Measurements from ENCODE around the gene WNK3.
A peak's percentile ranks its signal among the peaks of the same experiment; 100 is the strongest.

The WNK3 gene

DNA sequence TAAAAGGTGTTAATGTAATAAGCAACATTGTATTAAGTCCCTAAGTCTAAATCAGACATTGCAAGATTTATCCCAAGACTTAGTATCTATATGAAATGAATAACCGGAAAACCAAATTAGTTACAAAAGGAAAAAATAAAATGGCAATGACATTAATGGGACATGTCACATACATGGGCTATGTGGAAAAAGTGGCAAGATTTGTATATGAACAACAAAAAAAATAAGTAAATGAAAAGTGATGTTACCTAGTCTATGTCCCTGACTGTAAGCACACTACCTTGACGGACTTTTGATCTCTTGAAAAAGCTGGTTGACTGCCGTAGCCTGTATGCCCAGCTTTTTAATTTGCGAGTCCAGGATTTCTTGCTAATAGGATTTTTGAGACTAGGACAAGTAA, 119.3 kb downstream of the WNK3 start:
- no peak for DNase-seq

GRCh38 chrX:54237014-54237413, 120.8 kb downstream of the WNK3 start:
- DNase-seq = no peak

DNA sequence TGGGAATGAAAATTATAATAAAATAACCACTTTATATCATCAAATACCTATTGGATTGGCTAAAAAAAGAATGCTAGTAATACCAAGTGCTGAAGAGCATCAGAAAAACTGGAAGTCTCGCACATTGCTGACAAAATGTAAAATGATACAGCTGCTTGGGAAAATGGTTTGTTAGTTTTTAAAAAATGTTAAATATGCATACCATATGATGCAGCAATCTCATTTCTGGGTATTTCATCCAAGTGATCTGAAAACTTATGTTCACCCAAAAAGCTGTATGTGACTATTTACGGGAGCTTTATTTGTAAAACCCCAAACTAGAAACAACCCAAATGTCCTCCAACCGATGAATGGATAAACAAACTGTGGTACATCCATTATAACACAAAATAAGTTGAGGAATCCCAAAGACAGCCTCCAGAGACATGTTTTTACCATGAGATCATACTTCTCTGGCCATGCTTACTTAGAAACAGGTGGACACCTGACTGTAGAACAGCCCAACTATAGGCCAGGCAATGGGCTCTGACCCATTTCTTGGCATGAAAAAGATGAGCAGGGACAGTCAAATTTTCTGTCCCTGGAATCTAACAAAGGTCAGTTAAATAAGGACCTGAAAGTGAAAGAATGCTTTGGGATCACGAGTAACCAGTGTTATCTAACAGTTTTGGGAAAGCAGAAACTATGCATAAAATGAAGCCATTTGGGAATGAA, 127.3 kb downstream of the WNK3 start:
- peak; percentile 17 for DNase-seq

GRCh38 chrX:54223581-54223980, 134.3 kb downstream of the WNK3 start:
- DNase-seq = no peak

GRCh38 chrX:54213603-54214002, 144.2 kb downstream of the WNK3 start:
- no peak for DNase-seq

- DNase-seq = peak; percentile 26
These were observed 149.3 kb downstream of the WNK3 start for GRCh38 chrX:54208531-54208930.

DNA sequence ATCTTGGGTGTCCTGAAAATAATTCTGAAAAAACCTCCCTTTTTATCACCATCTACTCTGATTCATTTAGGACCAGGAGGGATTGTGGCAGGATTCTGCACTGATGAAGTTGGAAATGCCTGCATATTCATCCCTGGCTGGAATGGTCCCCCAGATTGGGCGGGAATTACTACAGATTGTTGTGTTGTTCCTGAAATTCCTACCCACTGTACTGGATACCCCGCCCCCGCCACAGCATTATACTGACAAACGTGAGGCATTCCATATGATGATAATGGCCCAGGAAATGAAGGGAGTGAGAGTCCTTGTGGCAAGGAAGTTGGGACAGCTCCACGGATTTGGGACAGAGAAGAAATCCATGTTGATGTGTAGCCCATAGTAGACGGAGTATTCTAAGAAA, 159.6 kb downstream of the WNK3 start:
- DNase-seq = no peak

DNA sequence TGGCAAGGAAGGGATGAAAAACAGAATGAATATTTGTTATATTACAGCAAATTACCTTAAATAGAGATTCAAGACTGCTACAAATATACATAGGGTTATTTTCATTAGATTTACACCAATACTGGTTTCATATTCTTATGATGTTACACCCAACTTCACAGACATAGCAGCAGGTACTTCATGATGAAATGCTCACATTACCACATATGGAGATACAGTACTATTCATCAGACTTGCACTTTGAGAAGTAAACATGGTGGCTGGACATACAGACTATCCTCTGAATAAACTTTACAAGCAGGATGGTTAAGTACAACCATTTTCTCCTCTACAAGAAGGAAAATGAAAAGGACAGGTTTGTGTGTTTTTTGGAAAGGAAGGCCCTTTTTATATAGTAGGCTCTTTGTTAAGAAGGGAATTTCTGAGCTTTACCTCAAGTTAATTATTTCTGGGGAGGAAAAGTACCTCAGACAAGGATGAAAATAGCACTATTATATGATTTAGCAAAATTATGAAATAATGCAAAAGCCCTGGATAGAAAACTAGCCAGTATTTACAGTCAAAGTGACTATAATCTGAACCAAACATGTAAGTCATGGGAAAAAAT, 162.8 kb downstream of the WNK3 start:
- no peak for DNase-seq

GRCh38 chrX:54193085-54193821, 164.6 kb downstream of the WNK3 start:
- no peak for DNase-seq

DNA sequence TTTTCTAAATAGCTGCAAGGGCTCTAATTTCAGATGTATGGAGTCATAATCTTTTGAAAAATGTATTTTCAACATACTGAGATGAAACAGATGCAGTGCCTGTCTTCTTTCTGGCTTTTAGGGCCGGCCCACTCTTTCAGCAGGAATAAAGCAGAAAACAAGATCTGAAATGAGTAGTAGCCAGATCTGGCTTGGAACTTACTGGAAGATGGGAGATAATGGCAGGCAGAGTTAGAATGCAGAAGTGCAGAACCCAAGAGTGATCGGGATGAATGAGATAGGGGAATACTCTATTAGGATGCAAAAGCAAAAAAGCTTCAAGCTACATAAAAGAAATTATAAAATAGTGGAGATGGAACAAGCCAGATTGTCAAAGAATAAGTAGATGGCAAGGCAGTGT, 173.4 kb downstream of the WNK3 start:
- no peak for DNase-seq

DNA sequence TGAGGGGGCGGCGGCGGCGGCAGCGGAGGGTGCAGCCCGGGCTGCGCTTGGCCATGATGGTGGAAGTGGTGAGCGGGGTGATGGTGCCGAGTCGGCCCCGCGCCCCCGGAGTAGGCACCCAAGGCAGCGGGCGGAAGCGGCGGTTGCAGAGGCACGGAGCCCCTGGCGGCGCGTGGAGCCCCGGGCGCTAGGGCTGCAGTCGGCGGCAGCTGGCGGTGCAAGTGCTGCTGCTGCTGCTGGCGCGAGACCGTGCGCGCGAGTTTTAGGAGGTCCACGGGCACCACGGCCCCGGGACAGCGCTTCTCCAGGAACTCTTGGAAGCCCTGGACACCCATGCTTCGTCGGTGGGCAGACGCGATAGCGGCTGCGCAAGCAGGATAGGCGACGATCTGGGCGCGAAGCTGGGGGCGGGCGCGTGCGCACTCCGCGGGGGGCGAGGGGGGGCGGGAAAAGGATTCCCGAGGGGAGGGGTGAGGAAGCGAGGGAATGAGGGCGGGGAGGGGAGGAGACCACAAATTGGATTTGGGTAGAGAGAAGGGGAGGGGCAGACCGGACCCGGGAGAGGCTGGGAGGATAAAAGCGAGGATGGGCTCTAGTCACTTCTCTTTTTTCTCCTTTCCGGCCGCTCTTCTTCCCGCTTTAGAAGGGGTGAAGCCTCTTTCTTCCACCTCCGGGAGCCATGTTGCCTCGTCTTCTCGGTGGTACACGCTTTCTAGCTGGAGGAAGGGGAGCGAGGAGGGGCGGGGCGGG, 174.8 kb downstream of the WNK3 start, which contains the start of gene FAM120C:
Gene FAM120C, minus strand, starts transcription at position 391 of the 750 bp plus-strand sequence. Its CDS starts 56 bp downstream, at position 335.
- DNase-seq = peak; percentile 79

DNA sequence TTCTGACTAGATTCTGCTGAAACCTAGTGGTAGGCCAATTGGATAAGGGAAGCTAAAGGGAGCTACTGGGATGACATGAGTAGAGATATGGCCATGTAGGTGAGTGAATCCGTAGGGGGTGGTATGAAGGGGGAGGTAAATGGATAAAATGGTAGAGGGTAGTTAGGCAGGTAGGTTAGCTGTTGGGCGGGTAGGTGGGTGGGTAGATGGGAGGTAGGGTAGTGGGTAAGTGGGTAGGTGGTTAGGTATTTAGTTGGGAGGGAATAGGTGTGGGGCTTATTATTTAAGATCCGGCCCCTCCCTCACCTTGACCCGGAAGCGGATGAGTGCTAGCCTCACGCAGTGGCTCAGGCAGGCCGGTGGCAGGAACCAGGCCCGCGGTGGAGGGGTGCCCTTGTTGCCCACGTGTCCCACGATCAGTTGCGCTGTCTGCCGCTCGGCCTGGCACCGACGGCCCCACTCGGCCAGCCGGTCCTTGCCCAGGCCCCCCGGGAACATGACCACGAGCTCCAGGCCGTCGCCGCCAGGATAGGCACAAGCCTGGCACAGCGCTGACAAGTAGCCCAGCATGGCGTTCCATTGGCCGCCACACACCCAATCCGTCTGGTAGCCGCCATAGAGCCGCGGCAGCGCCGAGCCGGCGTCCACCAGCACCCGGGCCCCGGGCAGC, 175.5 kb downstream of the WNK3 start:
- no peak for DNase-seq

GRCh38 chrX:54181202-54181953, 176.5 kb downstream of the WNK3 start:
- no peak for DNase-seq

DNA sequence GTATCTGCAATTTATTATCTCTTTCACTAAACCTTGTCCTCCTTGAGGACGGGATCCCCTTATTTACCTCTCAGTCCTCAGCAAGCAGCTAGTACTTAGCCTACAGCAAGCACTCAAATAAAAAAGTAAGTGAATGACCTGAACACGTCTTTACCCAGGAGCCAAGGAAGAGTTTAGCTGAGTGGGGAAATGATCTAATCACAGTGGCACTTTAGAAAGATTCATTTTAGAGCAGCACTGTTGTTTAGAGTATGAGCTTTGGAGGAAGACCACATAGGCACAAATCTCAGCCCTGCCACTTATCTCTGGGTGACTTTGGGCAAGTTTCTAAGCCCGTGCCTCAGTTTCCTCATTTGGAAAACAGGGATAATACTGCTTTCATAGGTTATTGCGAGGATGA, 177.4 kb downstream of the WNK3 start:
- peak; percentile 28 for DNase-seq

DNA sequence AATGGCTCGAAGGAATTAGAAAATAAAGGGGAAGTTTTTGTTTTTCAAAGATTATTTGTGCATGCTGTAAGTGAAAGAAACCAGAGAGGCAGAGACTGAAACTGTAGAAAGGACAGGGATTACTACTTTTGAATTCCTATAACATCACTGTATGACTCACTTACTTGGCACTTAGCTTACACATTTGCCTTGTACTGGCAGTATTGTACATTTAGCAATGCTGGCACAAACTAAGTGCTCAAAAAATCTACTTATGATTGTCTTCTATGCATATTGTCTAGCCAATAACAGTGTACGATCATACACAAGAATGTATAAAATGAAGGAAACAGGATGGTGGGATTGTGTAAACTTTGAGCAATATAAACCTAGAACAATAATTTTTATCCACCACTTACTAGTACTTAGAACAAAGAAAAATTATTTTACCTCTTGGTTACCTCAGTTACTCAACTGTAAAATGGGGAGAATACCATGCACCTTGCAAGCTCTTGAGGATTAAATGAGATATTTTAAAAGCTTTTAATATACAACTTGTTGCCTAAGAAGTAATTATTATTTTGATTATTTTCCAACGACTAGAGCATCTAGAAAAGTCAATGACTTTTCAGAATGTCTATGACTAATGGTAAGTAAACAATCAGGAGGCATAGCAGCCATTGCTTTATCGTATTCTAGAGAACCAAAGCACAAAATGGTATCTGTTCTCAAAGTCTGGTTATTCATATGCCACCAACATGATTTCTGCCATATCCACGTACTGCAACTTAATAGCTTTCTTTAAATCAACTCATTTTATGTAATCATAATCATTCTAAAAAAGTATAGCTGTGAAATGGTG, 179.5 kb downstream of the WNK3 start:
- DNase-seq = peak; percentile 79

DNA sequence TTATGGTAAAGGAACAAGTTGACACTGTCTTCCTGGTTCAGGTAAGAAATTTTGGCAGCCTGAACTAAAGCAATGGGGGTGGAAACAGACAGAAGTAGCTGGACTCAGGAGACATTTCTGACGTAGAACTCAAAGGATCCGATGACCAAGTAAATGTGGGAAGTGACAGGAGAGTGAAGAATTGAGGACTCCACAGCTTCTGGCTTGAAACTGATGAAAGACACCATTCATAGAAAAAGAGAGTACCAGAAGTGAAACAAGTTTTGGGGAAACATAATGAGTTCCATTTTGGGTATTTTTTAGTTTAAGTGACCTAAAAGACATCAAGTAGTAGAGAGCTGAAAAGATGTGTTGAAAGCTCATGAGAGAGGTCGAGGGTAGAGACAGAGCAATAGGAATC, 180.5 kb downstream of the WNK3 start:
- no peak for DNase-seq

DNA sequence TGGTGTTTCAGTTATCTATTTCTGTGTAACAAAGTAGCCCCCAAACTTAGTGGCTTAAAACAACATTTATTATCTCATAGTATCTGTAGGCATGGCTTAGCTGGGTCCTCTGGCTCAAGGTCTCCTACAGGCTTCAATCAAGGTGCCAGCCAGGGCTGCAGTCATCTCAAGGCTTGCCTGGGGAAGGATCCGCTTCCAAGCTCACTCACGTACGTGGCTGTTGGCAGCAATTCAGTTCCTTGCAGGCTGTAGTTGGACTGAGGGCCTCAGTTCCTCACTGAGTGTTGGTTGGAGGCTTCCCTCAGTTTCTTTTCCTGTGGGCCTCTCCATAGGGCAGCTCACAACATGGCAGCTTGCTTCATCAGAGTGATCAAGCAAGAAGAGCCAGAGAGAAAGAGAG, 184.1 kb downstream of the WNK3 start:
- DNase-seq = no peak

- DNase-seq = no peak
These were observed 185.4 kb downstream of the WNK3 start for GRCh38 chrX:54172455-54172854.

- DNase-seq = peak; percentile 30
These were observed 186.2 kb downstream of the WNK3 start for GRCh38 chrX:54171527-54172250.

DNA sequence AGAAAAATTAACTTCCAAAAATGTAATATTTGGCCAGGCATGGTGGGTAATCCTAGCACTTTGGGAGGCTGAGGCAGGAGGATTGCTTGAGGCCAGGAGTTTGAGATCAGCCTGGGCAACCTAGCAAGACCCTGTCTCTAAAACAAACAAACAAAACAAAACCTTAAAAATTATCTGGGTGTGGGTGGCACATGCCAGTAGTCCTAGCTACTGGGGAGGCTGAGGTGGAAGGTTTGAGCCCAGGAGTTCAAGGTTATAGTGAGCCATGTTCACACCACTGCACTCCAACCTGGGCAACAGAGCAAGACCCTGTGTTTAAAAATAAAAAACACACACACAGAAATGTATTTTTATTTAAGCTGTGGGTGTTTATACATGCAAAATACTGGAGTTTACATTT, 186.8 kb downstream of the WNK3 start:
- no peak for DNase-seq

Data from fibroblast of skin of abdomen (primary cell).